SJCRH30 (cell line): Measurements from ENCODE around the gene LCN12. TPM values are rescaled to one million over a fixed set of nuclear protein-coding genes. Genes with fewer than 3 reads are reported as not detected.

Source experiments
- DNase-seq, 2 experiments: peaks; one replicate each; pipeline ENCODE4 v3.0.0-alpha.2; 2015 to 2020
- H3K27ac ChIP-seq: fragments of 250-450 bp; sonication (Bioruptor Pico); 2 replicates; pipeline ENCODE4 v1.5.1; 2020; ENCODE audit warnings: mild to moderate bottlenecking, moderate library complexity
- H3K27me3 ChIP-seq: fragments of 250-450 bp; sonication (Bioruptor Pico); 2 replicates; pipeline ENCODE4 v1.5.1; 2020; ENCODE audit warnings: mild to moderate bottlenecking, moderate library complexity
- H3K36me3 ChIP-seq: fragments of 250-450 bp; sonication (Bioruptor Pico); 2 replicates; pipeline ENCODE4 v1.5.1; 2020; ENCODE audit warnings: mild to moderate bottlenecking, moderate library complexity
- H3K4me1 ChIP-seq: fragments of 250-450 bp; sonication (Bioruptor Pico); 2 replicates; pipeline ENCODE4 v1.5.1; 2020; ENCODE audit warnings: mild to moderate bottlenecking, moderate library complexity
- H3K4me3 ChIP-seq: fragments of 250-450 bp; sonication (Bioruptor Pico); 2 replicates; pipeline ENCODE4 v1.5.1; 2020; ENCODE audit warnings: mild to moderate bottlenecking, moderate library complexity
- H3K9me3 ChIP-seq: fragments of 250-450 bp; sonication (Bioruptor Pico); replicated peaks from 2 replicates; pipeline ENCODE4 v1.5.1; 2020; ENCODE audit warnings: mild to moderate bottlenecking, moderate library complexity
- total RNA-seq: library from RNA; depleted of rRNA; stranded (reverse); fragments of >200 nt; shearing (Covaris generic); gene quantifications from 2 replicates; pipeline ENCODE4 v1.2.3, GENCODE V29; 2014

The LCN12 gene
- total RNA-seq, 1 experiment from 2014 or later = not detected

DNA sequence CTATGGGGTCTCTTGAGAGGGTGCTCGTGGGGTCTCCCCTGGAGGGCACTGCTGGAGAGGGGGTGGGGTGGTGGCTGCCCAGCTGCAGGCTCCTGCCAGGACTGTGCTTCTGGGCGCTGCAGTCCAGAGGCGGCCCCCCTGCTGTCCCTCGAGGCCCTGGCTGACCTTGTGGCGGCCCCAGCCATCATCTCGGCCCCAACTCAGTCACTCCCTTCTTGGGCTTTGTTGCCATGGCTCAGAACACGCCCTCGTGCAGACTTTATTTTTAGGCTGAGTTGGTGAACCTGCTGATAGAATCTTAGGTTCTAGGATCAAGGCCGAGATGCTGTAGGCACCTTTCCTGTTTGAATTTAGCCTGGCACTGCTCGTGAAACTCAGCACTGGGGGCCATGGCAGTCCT lies 30.4 kb upstream of the LCN12 start:
- H3K36me3 ChIP-seq = peaks cover 26% of the 10 kb centered on the region
- no peaks in the 10 kb centered on the region for H3K4me1 ChIP-seq
- H3K4me3 ChIP-seq = no peak overlapping the region
- no peaks in the 10 kb centered on the region for H3K27me3 ChIP-seq
- H3K9me3 ChIP-seq = no peaks in the 10 kb centered on the region
- DNase-seq = no peak
- no peak overlapping the region for H3K27ac ChIP-seq

DNA sequence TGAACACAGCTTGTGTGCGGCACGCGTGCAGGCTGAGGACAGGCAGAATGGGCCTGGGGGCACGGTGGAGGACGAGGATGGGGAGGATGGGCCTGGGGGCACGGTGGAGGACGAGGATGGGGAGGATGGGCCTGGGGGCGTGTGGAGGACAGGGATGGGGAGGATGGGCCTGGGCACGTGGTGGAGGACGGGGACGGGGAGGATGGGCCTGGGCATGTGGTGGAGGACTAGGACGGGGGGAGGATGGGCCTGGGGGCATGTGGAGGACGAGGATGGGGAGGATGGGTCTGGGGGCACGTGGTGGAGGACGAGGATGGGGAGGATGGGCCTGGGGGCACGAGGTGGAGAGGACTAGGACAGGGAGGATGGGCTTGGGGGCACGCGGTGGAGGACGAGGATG lies 29.5 kb upstream of the LCN12 start:
- H3K27me3 ChIP-seq = no peaks in the 10 kb centered on the region
- no peak overlapping the region for H3K4me3 ChIP-seq
- H3K9me3 ChIP-seq = no peaks in the 10 kb centered on the region
- no peak overlapping the region for H3K27ac ChIP-seq
- H3K4me1 ChIP-seq = no peaks in the 10 kb centered on the region
- peaks cover 20% of the 10 kb centered on the region for H3K36me3 ChIP-seq
- DNase-seq = no peak

- H3K27me3 ChIP-seq = no peaks in the 10 kb centered on the region
- no peak overlapping the region for H3K27ac ChIP-seq
- H3K36me3 ChIP-seq = peaks cover 20% of the 10 kb centered on the region
- no peak for DNase-seq
- no peaks in the 10 kb centered on the region for H3K4me1 ChIP-seq
- H3K9me3 ChIP-seq = no peaks in the 10 kb centered on the region
- H3K4me3 ChIP-seq = no peak overlapping the region
These were observed 28.2 kb upstream of the LCN12 start for GRCh38 chr9:136923881-136924280.

GRCh38 chr9:136925414-136926153 lies 26.5 kb upstream of the LCN12 start:
- H3K36me3 ChIP-seq = peaks cover 14% of the 10 kb centered on the region
- H3K4me1 ChIP-seq = no peaks in the 10 kb centered on the region

GRCh38 chr9:136926154-136926704 lies 25.8 kb upstream of the LCN12 start:
- Histone ChIP-seq H3K27ac (no peak overlapping the region), H3K36me3 (peaks cover 11% of the 10 kb centered on the region), H3K4me1 (no peaks in the 10 kb centered on the region), H3K9me3 (no peaks in the 10 kb centered on the region), H3K4me3 (no peak overlapping the region), H3K27me3 (no peaks in the 10 kb centered on the region)
- DNase-seq = no peak

More at GRCh38 chr9:136925414-136926153, 26.5 kb upstream of the LCN12 start:
- Histone ChIP-seq H3K9me3 (no peaks in the 10 kb centered on the region), H3K27ac (no peak overlapping the region), H3K27me3 (no peaks in the 10 kb centered on the region), H3K4me3 (no peak overlapping the region)
- DNase-seq = no peak

DNA sequence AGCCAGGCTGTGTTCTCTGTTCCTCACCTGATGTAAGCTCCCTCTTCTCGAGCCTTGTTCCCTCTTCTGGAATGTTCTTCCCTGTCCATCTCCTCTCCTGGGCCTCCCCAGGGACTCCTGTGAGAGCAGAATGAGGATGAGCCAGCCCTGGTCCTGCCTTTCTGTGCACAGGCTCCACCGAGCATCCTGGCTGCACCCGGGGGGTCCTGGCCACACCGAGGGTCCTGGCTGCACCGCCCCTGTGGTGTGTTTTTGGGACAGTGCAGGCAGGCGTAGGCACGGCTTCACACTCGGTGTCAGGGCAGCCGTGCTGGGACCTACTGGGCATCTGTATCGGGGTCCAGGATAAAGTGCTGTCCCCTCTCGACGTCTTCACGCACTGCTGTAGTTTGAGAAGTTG lies 25.3 kb upstream of the LCN12 start:
- Histone ChIP-seq H3K27ac (no peak overlapping the region), H3K9me3 (peaks cover 1% of the 10 kb centered on the region; the same call in 1 of the 2 replicates), H3K4me3 (no peak overlapping the region), H3K27me3 (no peaks in the 10 kb centered on the region), H3K36me3 (peaks cover 12% of the 10 kb centered on the region), H3K4me1 (no peaks in the 10 kb centered on the region)
- DNase-seq = no peak

DNA sequence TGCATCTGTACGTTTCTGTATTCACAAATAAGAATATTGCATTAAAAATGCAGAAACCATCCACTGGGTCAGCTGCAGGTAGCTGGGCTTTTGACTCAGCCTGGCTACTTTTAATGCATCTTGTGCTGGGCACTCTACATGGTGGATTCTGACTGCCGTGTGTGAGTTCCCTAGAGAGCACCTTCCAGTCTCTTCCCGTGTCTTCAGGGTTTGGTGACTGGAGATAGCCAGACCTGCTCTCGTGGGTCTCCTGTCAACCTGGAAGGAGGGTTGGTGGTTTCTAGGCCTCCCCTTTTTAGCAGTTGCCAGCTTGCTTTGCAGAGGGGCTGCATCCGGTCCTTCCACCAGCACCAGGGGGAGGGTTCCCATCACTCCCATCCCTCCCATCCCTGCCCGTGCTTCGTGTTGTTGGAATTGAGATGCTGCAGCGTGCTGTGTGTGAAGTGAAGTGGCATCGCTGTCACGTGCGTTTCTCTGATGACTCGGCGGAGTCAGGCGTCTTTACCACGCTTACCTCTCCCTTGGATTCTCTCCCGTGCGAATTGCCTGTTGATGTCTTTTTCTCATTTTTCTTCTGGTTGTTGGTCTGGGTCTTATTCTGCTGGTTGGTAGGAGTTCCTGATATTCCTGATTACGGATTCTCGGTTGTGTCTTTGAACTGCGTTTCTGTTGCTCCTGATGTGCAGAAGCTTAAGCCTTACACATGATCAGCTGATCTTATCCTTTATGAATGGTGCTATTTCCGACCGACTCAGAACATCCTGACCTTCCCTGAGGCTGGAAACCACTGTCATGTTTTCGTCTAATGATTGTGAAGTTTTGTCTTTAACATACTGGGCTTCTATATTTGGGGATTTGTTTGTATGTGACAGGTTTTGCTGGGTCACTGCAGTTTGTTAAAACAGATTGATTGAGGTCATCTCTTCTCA lies 24.5 kb upstream of the LCN12 start:
- Histone ChIP-seq H3K36me3 (peaks cover 11% of the 10 kb centered on the region), H3K4me1 (no peaks in the 10 kb centered on the region), H3K27ac (no peak overlapping the region), H3K9me3 (peaks cover 5% of the 10 kb centered on the region; the same call in 1 of the 2 replicates), H3K27me3 (no peaks in the 10 kb centered on the region), H3K4me3 (no peak overlapping the region)
- DNase-seq = no peak

DNA sequence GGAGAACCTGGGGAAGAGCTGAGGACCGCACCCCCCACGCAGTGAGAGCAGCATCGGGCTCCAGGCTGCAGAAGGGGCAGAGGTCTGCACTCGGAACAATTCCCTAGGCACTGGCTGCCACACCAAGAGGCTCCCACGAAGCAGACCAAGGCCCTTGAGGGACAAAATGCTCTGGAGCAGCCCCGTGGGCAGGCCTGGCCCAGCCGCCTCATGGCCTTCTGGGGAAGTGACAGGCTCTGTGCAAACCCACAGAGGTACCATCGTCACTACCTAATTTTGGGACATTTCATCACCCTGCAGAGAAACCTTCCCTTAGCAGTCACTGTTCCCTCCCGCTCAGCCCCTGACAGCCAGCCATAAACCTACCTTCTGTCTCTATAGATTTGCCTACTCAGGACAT lies 23.5 kb upstream of the LCN12 start:
- no peak for DNase-seq
- Histone ChIP-seq H3K27me3 (no peaks in the 10 kb centered on the region), H3K4me3 (no peak overlapping the region), H3K36me3 (peaks cover 10% of the 10 kb centered on the region), H3K9me3 (peaks cover 5% of the 10 kb centered on the region; the same call in 1 of the 2 replicates), H3K27ac (no peak overlapping the region), H3K4me1 (no peaks in the 10 kb centered on the region)

GRCh38 chr9:136930014-136930413 lies 22.1 kb upstream of the LCN12 start:
- no peaks in the 10 kb centered on the region for H3K4me1 ChIP-seq
- no peak overlapping the region for H3K27ac ChIP-seq
- DNase-seq = no peak
- peaks cover 10% of the 10 kb centered on the region for H3K36me3 ChIP-seq
- no peaks in the 10 kb centered on the region for H3K27me3 ChIP-seq
- H3K4me3 ChIP-seq = no peak overlapping the region
- peaks cover 5% of the 10 kb centered on the region for H3K9me3 ChIP-seq

DNA sequence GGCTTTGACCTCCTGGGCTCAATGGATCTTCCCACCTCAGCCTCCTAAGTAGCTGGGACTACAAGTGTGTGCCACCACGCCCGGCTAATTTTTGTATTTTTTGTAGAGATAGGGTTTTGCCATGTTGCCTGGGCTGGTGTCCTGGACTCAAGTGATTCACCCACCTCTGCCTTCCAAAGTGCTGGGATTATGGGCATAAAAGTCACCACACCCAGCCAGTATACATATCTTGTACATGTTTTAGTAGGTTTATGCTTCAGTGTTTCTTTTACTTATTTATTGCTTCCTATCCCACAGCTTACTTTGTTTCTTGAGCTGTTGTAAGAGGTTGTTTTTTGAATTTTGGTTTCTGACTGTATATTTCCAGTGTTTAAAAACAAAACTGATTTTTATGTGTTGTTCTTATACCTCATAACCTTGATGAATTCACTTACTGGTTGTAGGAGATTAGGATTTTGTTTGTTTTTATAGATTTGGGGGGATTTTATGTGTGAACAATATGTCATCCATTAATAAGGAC lies 20.4 kb upstream of the LCN12 start:
- Histone ChIP-seq H3K27me3 (no peaks in the 10 kb centered on the region), H3K9me3 (peaks cover 5% of the 10 kb centered on the region), H3K27ac (no peak overlapping the region), H3K4me1 (no peaks in the 10 kb centered on the region), H3K36me3 (peaks cover 10% of the 10 kb centered on the region), H3K4me3 (no peak overlapping the region)
- no peak for DNase-seq

DNA sequence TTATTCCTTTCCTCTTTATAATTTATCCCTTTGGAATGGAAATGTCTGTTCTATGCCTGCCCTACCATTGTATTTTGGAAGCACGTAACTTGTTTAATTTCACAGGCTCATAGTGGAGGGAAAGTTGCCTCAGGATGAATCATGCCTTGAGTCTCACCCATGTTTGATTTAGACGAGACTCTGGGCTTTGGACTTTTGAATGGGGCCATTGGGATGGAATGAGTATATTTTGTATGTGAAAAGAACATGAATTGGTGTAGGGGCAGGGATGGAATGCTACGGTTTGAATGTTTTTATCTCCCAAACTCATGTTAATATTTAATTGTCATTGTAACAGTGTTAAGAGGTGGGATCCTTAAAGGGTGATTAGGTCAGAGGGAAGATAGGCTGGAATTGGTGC lies 17.8 kb upstream of the LCN12 start:
- H3K4me3 ChIP-seq = no peak overlapping the region
- no peak for DNase-seq
- H3K27ac ChIP-seq = no peak overlapping the region
- peaks cover 7% of the 10 kb centered on the region for H3K9me3 ChIP-seq
- no peaks in the 10 kb centered on the region for H3K27me3 ChIP-seq
- no peaks in the 10 kb centered on the region for H3K4me1 ChIP-seq
- H3K36me3 ChIP-seq = peaks cover 25% of the 10 kb centered on the region

DNA sequence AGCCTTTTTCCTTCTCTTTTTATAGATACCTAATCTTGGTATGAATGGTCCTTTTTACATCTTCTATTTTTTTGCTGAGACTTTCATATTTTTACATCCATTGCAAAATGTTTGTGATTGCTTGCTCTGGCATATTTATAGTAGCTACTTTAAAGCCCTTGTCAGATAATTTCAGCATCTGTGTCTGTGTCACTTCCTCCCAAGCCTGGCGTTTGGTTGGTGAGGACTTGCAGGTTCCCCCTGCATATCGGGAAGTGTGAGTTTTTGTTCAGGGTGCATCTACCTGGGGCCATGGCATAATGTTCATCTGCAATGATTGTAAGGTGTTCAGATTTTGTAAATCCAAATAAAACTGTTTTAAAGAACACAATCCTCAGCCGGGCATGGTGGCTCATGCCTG lies 16.4 kb upstream of the LCN12 start:
- Histone ChIP-seq H3K9me3 (peaks cover 7% of the 10 kb centered on the region), H3K27ac (no peak overlapping the region)
- DNase-seq = no peak

DNA sequence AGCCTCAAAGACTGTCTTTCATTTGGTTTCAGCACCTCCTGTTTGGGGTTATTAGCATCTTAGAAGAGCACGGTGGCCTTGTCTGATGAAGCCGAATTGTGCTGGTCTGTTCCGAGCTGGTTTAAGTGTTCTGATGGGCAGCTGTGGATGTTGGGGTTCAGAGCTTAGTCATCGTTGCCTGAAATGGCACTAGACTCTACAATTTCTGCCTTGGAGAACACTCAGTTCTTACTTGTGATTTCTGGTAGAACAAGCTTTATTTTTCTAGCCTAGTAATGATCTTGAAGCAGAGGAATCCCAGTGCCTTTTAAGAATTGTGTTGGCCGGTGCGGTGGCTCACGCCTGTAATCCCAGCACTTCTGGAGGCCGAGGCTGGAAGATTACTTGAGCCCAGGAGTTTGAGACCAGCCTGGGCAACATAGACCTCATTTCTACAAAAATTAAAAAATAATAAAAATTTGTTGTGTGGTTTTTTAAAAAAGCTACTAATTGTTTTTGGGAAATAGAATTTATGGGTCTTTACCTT lies 15.4 kb upstream of the LCN12 start:
- DNase-seq = no peak
- no peaks in the 10 kb centered on the region for H3K4me1 ChIP-seq
- no peak overlapping the region for H3K4me3 ChIP-seq
- H3K36me3 ChIP-seq = peaks cover 43% of the 10 kb centered on the region
- H3K27me3 ChIP-seq = no peaks in the 10 kb centered on the region
- peaks cover 6% of the 10 kb centered on the region for H3K9me3 ChIP-seq
- no peak overlapping the region for H3K27ac ChIP-seq

More for the DNA sequence above, 16.4 kb upstream of the LCN12 start:
- peaks cover 37% of the 10 kb centered on the region for H3K36me3 ChIP-seq
- H3K27me3 ChIP-seq = no peaks in the 10 kb centered on the region
- no peak overlapping the region for H3K4me3 ChIP-seq
- H3K4me1 ChIP-seq = no peaks in the 10 kb centered on the region

DNA sequence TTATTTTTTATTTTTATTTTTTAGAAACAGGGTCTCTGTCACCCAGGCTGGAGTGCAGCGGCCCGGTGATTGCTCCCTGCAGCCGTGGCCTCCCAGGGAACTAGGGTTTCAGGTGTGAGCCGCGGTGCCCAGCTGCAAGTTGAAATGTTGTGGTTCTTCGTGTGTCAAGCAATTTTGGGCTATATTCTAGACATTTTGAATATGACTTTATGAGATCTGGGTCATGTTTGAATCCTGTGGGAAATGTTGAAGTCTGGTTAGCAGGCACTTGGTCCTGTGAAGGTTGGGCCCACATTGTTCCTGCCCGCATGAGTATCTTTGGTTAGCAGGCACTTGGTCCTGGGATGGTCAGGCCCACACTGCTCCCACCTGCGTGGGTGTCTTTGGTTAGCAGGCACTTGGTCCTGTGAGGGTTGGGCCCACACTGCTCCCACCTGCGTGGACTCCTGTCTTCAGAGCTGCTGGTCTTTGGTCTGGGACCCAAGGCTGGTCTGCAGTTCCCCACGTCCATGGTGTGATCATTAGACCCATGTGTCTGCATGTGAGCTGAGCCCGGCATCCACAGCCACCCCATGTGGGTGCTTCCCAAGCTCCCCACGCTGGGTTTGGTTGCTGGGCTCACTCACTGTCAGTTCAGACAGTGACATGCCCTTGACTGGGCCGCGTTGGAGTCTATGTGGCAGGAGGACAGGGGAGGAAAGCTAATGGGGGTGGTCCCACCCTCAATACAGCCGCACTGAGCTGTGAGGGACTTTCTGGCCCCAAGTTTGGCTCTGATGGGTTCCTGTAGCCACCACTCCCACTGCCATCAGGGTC lies 14.7 kb upstream of the LCN12 start:
- Histone ChIP-seq H3K4me1 (no peaks in the 10 kb centered on the region), H3K4me3 (no peak overlapping the region), H3K9me3 (peaks cover 2% of the 10 kb centered on the region; the same call in 1 of the 2 replicates), H3K27ac (no peak overlapping the region), H3K36me3 (peaks cover 46% of the 10 kb centered on the region), H3K27me3 (no peaks in the 10 kb centered on the region)
- no peak for DNase-seq
